ENCODE results near the gene TNFAIP2. TPM values are rescaled to one million over a fixed set of nuclear protein-coding genes. Genes with fewer than 3 reads are reported as not detected.

Gene TNFAIP2
- total and polyA plus RNA-seq, 2 experiments from 2014 or later = 9.6 to 51.8 TPM

DNA sequence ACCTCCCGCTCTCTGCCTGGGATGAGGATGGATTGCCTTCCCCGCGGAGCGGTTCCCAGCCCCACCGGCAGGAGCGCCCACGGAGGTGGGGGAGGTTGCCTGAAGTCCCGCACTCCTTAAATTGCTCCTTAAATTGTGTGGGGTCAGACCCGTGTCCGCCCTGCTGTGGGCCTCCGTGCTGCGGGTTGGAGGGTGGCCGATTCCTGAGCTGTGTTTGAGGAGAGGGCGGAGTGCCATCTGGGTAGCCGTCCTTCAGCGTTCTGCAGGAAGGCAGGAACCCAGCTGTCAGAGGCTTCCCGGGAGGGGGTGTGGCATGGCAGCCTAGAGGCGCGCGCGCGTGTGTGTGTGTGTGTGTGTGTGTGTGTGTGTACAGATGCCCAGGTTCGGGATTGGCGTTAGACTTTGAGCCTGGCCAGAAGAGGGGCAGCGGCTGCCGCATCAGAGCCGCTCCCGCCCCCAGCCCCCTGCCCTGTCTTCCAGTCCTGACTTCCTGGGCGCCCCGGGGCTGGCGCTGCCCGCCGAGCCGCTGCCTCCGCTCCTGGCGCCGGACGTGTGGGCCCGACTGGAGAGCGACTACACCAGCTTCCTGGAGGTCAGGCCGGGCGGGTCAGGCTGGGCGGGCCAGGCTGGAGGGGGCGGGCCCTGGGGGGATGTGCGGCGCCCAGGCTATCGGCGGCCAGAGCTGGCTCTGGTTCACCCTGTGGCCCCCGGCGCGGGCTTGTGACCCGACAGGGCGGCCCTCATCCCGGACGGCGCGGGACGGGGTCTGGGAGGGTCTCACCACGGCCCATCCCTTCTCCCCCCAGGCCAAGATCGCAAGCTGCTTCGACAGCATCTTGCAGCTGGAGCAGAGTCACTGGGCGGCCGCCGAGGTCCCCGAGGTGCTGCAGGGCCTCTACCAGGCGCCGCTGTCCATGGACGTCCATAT, 19.5 kb upstream of the TNFAIP2 start:
- DNase-seq = peak; percentile 68
- TF ChIP-seq EZH2 (IDR thresholded peaks at IDR 0.05; ENCODE audit: insufficient read depth, poor library complexity, severe bottlenecking) (no peak), EZH2phosphoT487 (IDR thresholded peaks at IDR 0.05; ENCODE audit: insufficient read depth, low read depth) (no peak)

DNA sequence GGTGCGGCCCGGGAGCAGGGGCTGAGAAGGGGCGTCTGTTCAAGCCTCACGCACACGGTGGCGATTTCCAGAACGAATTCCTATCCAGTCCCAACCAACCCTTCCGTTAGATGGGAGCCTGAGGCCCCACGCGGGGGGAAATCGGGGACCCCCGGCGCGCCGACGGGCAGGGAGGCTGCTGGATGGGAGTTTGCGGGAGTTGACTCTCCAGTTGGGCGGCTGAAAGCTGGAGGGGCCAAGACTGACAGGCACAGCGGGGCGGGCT, 18.9 kb upstream of the TNFAIP2 start:
- Histone ChIP-seq H3K27me3 (replicated peaks; ENCODE audit: insufficient read depth) (peaks cover 16% of the 10 kb centered on the region), H3K4me1 (ENCODE audit: insufficient read depth) (no peaks in the 10 kb centered on the region), H3K9me3 (ENCODE audit: low read depth) (no peaks in the 10 kb centered on the region), H3K9ac (no peak overlapping the region), H2AFZ (no peak overlapping the region), H3F3A (ENCODE audit: insufficient read depth) (no peaks in the 10 kb centered on the region), H3K9me2 (ENCODE audit: insufficient read depth) (no peaks in the 10 kb centered on the region), H3K36me3 (ENCODE audit: low read depth) (no peaks in the 10 kb centered on the region), H3K4me2 (ENCODE audit: unreplicated experiment) (no peak overlapping the region), H4K20me1 (ENCODE audit: insufficient read depth) (no peaks in the 10 kb centered on the region), H3K79me2 (ENCODE audit: insufficient read depth) (no peaks in the 10 kb centered on the region), H3K27ac (no peak overlapping the region), H3K4me3 (no peak overlapping the region)
- 5 to 11% methylated on average over 14 to 16 of the region's 20 CpGs for WGBS, 2 experiments (ENCODE audit: low coverage in 1 of 2, low lambda C conversion rate in 2 of 2, missing lambda C conversion rate in 2 of 2)
- in situ Hi-C loops (cut with MboI) = no loop called here
- DNase-seq = no peak
- no peak for TF ChIP-seq EZH2phosphoT487 (IDR thresholded peaks at IDR 0.05; ENCODE audit: insufficient read depth, low read depth)
- no peak for TF ChIP-seq EZH2 (IDR thresholded peaks at IDR 0.05; ENCODE audit: insufficient read depth, poor library complexity, severe bottlenecking)

More for the DNA sequence above, 19.5 kb upstream of the TNFAIP2 start:
- Histone ChIP-seq H3K36me3 (ENCODE audit: low read depth) (no peaks in the 10 kb centered on the region), H3K9me3 (ENCODE audit: low read depth) (no peaks in the 10 kb centered on the region), H3K9ac (no peak overlapping the region), H3K27ac (no peak overlapping the region), H3K4me1 (ENCODE audit: insufficient read depth) (no peaks in the 10 kb centered on the region), H2AFZ (no peak overlapping the region), H3K27me3 (replicated peaks; ENCODE audit: insufficient read depth) (peaks cover 16% of the 10 kb centered on the region), H3F3A (ENCODE audit: insufficient read depth) (no peaks in the 10 kb centered on the region), H3K79me2 (ENCODE audit: insufficient read depth) (no peaks in the 10 kb centered on the region), H4K20me1 (ENCODE audit: insufficient read depth) (no peaks in the 10 kb centered on the region), H3K4me3 (peak overlapping the region; percentile 23; the same call in 1 of the 2 replicates), H3K4me2 (ENCODE audit: unreplicated experiment) (no peak overlapping the region), H3K9me2 (ENCODE audit: insufficient read depth) (no peaks in the 10 kb centered on the region)
- in situ Hi-C loops (cut with MboI) = no loop called here
- WGBS, 2 experiments (ENCODE audit: low coverage in 1 of 2, low lambda C conversion rate in 2 of 2, missing lambda C conversion rate in 2 of 2) = 11 to 31% methylated on average over 25 to 52 of the region's 68 CpGs

DNA sequence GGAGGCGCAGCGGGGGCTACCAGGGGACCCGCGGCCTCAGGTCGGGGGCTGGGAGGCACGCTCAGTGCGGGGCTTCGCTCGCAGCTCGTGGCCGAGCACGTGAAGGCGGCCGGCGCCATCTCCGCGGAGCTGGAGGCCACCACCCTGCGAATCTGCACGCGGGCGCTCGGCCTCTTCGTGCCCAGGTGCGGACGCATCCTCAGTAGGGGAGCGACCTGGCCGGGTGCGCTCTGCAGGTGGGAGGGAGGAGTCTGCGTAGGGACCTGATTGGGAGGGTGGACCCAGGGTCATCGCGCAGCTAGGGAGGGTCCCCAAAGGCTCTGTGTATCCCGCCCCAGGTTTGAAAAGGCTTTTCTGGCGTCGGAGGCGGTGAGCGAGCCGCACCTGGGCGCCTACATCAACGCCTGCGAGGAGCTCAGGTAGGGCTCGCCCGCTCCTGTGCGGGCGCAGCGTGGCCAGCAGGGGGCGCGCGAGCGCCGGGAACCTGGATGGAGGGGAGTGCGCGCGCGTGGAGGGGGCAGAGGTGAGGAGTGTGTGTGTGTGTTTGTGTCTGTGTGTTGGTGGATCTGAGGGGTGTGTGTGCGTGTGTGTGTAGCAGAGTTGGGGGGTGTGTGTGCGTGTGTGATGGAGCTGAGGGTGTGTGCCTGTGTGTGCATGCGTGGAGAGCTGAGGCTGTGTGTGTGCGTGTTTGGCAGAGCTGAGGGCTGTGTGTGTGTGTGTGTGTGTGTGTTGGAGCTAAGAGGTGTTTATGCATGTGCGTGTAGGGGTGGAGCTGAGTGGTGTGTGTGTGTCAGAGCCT, 18.4 kb upstream of the TNFAIP2 start:
- no peaks in the 10 kb centered on the region for H3F3A ChIP-seq (ENCODE audit: insufficient read depth)
- TF ChIP-seq EZH2phosphoT487 (IDR thresholded peaks at IDR 0.05; ENCODE audit: insufficient read depth, low read depth) (no peak), EZH2 (IDR thresholded peaks at IDR 0.05; ENCODE audit: insufficient read depth, poor library complexity, severe bottlenecking) (no peak)
- H2AFZ ChIP-seq = no peak overlapping the region
- in situ Hi-C loops (cut with MboI) = no loop called here
- H3K4me2 ChIP-seq (ENCODE audit: unreplicated experiment) = no peak overlapping the region
- H3K9me2 ChIP-seq (ENCODE audit: insufficient read depth) = no peaks in the 10 kb centered on the region
- H3K9ac ChIP-seq = no peak overlapping the region
- no peaks in the 10 kb centered on the region for H3K36me3 ChIP-seq (ENCODE audit: low read depth)
- H3K4me1 ChIP-seq (ENCODE audit: insufficient read depth) = no peaks in the 10 kb centered on the region
- peaks cover 16% of the 10 kb centered on the region for H3K27me3 ChIP-seq (replicated peaks; ENCODE audit: insufficient read depth)
- no peak overlapping the region for H3K27ac ChIP-seq
- 1 to 7% methylated on average over 40 to 52 of the region's 59 CpGs for WGBS, 2 experiments (ENCODE audit: low coverage in 1 of 2, low lambda C conversion rate in 2 of 2, missing lambda C conversion rate in 2 of 2)
- H3K79me2 ChIP-seq (ENCODE audit: insufficient read depth) = no peaks in the 10 kb centered on the region
- DNase-seq = peak; percentile 55
- no peaks in the 10 kb centered on the region for H4K20me1 ChIP-seq (ENCODE audit: insufficient read depth)
- no peaks in the 10 kb centered on the region for H3K9me3 ChIP-seq (ENCODE audit: low read depth)
- H3K4me3 ChIP-seq = no peak overlapping the region

DNA sequence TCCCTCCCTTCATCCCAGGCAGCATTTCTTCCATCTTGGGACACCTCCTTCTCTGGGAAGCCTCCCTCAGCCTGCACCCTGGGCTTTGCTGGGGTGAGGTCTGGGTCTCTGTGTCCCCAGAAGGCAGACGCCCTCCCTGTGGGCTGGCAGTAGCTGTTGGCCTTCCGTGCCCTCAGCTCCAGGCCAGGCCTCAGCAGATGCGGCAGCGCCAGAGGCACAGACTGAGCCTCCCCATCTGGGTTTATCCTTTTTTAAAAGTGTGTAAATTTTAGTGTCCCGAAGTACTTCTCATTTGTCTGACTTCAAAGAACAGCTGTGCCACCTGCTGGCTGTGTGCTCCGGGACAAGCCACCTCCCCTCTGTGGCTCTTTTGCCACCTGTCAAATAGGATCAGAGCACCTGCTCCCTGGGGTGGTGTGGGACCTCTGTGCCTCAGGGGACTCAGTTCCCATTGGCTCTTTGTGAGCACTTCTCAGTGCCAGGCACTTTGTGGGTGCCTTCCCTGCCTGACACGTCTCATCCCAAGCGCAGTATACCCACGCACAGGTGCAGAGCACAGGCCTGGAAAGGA, 17.6 kb upstream of the TNFAIP2 start:
- no peak overlapping the region for H2AFZ ChIP-seq
- H3K27me3 ChIP-seq (replicated peaks; ENCODE audit: insufficient read depth) = peaks cover 16% of the 10 kb centered on the region
- TF ChIP-seq EZH2phosphoT487 (IDR thresholded peaks at IDR 0.05; ENCODE audit: insufficient read depth, low read depth) (no peak), EZH2 (IDR thresholded peaks at IDR 0.05; ENCODE audit: insufficient read depth, poor library complexity, severe bottlenecking) (no peak)
- H3F3A ChIP-seq (ENCODE audit: insufficient read depth) = no peaks in the 10 kb centered on the region
- H4K20me1 ChIP-seq (ENCODE audit: insufficient read depth) = no peaks in the 10 kb centered on the region
- H3K9me3 ChIP-seq (ENCODE audit: low read depth) = no peaks in the 10 kb centered on the region
- H3K9me2 ChIP-seq (ENCODE audit: insufficient read depth) = no peaks in the 10 kb centered on the region
- DNase-seq = no peak
- 81 to 87% methylated on average over 8 to 9 of the region's 9 CpGs for WGBS, 2 experiments (ENCODE audit: low coverage in 1 of 2, low lambda C conversion rate in 2 of 2, missing lambda C conversion rate in 2 of 2)
- no peak overlapping the region for H3K4me3 ChIP-seq
- in situ Hi-C loops (cut with MboI) = no loop called here
- no peaks in the 10 kb centered on the region for H3K79me2 ChIP-seq (ENCODE audit: insufficient read depth)
- H3K4me2 ChIP-seq (ENCODE audit: unreplicated experiment) = no peak overlapping the region
- H3K36me3 ChIP-seq (ENCODE audit: low read depth) = no peaks in the 10 kb centered on the region
- H3K27ac ChIP-seq = no peak overlapping the region
- H3K4me1 ChIP-seq (ENCODE audit: insufficient read depth) = no peaks in the 10 kb centered on the region
- no peak overlapping the region for H3K9ac ChIP-seq

All from GM23248 (cell line).